ENCODE measurements around the gene DIAPH1.

DIAPH1 gene

GRCh38 chr5:141476132-141476911, 142.5 kb downstream of the DIAPH1 start:
- DNase-seq: peak; percentile 34

DNA sequence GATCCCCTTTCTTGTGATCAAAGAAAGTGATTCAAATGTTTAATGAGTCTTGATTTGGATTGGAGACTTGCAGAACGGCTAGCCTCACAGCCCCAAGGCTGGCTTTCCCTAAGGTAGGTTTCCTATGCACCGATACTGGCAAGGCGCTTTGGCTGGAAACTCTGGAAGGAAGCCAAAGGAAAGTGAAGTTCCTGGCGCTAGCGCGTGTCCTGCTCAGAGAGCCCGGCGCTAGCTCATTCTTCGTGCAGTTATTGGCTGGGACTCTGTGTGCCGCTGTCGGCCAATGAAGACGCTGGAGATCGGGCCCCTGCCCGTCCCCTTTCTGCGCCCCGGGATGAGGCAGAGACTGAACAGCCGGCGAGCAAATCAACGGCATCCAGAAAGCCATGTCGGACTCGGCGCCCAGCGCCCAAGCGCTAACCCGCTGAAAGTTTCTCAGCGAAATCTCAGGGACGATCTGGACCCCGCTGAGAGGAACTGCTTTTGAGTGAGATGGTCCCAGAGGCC, 143.1 kb downstream of the DIAPH1 start, which contains the start of gene PCDHGC3:
Gene PCDHGC3, plus strand, starts transcription at position 342 of the 507 bp plus-strand sequence. Its CDS starts 151 bp downstream, at position 493.
- DNase-seq: peak; percentile 82

GRCh38 chr5:141465351-141465750, 153.4 kb downstream of the DIAPH1 start:
- no peak for DNase-seq

Measured in suppressor macrophage treated with lipopolysaccharide for 4 hours (primary cell).